ENCODE results near the gene KAT7. TPM values are rescaled to one million over a fixed set of nuclear protein-coding genes. Genes with fewer than 3 reads are reported as not detected.

KAT7 gene
- total RNA-seq, 1 experiment from 2014 or later: 38.1 TPM

DNA sequence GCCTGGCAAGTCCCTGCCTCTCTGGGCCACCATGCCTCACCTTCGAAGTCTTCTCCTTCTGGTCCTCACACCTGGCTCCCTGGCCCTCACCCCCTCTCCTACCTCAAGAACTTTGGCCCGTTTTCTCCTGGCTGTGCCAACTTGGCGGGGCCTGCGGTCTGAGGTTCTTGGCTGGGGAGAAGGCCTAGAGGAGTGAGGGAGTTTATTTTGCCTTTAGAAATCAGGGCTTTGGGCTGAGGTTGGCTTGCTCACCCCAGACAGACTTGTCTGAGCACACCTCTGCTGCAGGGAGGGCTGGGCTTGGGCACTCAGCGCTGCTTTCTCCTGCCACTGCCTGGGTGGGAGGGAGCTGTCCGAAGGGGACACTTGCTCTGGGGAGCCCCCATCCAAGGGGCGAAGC, 82.7 kb downstream of the KAT7 start:
- DNase-seq (ENCODE audit: low read depth): no peak

DNA sequence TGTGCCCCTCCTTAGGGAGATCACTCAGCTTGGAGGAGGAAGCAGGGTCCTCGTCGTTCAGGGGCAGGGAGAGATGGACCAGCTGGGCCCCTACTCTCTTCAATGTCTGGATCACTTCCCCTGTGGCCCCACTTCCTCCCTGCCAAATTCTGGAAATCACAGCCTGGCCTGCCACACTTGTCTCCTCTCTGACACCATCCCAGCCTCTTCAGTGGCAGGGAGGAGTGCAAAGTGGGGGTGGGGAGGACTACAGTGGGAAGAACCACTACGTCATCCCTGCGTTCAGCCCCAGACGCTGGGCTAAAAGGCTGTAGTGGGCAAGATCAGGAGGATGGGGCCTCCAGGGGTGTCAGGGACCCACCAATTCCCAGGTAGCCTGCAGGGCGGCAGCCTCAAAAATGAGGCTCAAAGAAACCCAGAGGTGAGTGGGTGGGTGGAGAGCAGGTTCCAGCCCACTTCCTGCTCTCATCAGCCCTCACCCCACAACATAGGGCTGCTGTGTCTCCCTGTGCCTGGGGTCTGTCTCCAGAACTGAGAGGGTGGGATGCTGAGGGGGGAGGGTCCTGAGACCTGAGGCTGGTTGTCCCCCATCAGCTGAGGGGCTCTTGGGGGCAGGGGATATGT, 84.4 kb downstream of the KAT7 start:
- no peak for DNase-seq (ENCODE audit: low read depth)

DNA sequence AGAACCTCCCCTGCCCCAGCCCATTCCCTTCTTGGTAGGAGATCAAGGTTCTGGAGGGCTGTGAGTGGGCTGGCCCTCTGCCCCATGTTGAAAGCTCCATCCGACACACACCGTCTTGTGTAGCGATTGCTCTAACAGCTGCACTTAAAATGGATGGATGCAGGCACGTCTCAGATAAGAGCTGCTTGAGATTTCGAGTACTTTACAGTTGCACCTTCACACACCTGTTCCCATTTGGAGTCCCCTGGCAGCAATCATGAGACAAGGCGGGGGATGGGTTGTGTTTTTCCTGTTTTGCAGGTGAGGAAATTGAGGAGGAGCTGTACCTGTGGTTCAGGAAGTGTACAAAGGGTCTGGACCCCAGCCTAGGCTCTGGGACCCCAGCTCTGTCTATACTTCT, 85.0 kb downstream of the KAT7 start:
- DNase-seq (ENCODE audit: low read depth): no peak

DNA sequence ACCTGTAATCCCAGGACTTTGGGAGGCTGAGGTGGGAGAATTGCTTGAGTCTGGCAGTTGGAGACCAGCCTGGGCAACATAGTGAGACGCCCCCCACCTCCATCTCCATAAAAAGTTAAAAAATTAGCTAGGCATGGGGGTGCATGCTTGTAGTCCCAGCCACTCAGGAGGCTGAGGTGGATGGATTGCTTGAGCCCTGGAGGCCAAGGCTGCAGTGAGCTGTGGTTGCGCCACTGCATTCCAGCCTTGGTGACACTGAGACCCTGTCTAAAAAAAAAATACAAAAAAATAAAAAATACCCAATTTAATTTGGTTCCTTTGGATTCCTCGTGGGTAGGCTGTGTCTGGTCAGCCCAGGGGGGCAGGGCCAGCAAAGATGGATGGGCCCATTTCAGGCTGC, 85.4 kb downstream of the KAT7 start:
- DNase-seq (ENCODE audit: low read depth): no peak

DNA sequence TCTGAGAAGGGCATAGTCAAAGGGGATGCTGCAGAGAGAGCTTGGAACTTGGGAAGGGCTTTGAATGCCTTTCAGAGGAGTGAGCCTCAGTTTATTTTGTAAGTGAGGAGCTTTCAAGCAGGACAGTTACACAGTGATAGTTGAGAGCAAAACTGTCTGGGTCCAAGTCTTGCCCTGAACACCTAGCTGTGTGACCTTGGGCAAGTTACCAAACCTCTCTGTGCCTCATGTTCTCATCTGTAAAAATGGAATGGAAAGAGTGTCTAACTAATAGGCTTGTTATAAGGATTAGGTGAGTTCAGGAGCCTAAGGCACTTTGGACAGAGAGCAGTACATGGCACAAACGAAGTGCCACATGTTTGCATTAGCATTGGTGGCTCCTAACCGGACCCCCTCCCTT, 86.4 kb downstream of the KAT7 start:
- no peak for DNase-seq (ENCODE audit: low read depth)

DNA sequence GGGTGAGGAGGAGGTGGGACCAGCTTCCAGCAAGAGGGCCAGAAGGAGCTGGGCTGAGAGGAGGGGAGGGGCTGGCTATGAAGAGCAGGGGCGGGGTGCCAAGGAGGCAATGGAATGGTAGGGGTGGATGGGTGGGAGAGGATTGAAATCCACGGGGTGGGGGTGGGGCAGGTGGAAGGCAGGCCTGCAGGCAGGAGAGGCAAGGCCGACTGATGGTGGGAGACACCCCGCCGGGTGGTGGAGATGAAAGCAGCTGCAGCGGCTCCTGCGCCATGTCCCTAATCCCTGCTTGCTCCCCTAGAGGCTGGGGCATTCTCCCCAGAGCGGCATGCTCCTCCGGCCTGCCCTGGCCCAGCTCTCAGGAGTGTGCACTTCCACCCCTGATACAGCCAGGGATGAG, 87.2 kb downstream of the KAT7 start:
- no peak for DNase-seq (ENCODE audit: low read depth)

DNA sequence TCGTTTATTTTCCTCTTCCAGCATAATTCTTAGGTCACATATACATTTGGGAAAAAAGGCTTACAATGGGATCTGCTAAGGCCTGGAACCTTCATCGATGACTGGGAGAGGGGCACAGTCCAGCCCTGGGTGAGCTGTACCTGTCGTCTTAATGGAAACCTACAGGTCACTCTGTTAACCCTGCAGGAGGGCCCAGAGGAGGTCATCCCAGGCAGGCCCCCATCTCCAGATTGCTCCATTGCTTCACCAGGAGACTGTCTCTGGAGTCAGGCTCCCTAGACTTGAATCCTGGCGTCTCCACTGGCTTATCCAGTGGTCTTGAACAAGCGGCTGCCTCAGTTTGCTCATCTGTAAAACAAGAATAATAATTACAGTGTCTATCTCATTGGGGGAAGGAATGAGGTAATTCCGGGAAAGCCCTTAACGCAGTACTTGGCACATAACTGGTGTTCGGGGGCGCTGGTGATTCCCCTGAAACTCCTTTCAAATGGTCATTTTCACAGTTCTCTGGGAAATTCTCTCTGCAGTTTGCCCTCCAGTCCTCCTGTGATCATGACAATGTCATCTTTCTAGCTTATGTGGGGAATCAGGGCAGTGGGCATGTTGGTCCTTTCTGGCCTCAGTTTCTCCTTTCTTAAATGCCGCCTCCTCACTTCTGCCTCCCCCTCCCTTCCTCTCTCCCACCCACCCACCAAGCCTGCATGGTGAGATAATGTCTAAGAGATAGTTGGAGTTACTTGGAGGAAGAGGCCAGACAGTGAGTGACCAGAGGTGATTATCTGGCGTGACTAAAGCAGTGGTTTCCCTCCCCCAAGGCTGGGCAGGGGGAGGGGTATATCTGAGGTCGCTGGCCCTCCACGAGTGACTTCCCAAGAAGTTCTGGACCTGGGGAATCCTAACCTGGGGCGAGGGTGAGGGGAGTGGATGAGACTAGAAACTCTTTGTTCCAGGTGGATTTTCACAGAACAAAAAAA, 90.7 kb downstream of the KAT7 start:
- DNase-seq (ENCODE audit: low read depth): no peak

DNA sequence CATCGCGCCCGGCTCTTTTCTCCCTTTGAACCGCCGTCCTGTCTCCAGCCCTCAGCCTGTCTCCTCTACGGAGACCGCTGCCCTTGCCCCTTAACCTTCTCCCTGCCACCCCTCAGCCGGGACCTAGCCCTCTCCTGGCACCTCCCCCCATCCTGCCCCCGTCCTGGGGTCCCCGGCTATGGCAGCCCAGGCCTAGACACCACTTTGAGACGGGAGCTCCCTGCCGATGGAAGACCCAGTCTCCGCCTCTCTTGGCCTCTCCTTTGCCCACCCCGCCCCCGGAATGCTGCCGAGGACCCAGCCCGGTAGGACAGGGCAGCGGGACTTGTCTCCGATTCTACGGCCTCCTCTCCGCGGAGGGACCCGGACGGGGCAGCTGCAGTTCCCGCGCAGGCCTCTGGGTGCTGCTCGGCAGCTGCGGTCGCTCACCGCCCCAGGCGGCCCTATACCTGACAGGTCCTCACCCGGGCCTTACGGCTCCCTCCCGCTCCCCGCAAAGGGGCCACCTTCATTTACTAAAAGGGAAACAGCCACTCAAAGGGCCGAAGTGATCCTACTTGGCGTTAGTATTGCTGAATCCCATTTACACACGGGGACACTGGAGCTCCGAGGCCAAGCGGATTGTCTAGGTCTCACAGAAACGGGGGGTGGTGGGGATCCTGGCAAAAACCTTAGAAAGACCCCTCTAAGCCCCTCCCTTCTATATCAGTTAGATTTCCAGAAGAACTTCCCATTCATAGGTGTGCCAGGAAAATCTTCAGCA, 92.0 kb downstream of the KAT7 start:
- peak; percentile 53 for DNase-seq (ENCODE audit: low read depth)

DNA sequence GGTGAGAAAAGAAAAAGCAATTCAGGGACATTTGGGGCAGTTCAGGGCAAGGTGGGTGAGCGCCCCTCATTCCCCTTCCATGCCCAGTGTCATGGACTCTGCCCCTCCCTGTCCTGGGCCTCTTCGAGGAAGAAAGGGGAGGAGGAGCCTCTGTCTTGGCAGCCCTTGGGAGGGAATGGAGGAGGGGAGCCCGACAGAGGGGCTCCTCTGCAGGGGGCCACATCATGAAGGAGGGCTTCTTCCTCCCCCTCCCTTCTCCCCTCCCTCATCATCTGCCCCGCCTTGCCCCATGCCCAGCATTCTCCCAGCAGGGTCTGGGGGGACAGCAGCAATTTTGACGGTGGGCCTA, 92.5 kb downstream of the KAT7 start:
- DNase-seq (ENCODE audit: low read depth): no peak

DNA sequence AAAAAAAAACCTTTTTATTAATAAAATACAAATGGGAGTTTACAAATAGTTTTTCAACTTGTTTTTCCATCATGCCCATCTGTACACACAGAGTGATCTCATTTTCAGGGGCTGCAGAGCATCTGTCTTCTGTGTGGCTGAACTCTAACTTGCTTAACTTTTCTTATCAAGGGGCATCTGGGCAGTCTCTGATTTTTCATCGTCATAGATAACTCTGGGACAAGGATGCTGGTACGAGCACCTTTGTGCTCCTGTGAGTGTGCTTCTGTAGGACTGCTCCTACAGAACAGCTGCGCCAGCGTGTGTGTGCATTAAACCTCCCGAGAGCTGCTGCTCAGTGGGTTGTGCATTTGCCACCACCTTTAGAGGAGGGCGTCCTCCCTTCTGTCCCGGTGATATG, 94.0 kb downstream of the KAT7 start:
- DNase-seq (ENCODE audit: low read depth): no peak

Other genes with a start within 250 kb of the KAT7 start
- gene NXPH3, start 212.8 kb upstream of the KAT7 start, total RNA-seq (2014; rRNA removed; shearing (Covaris generic)): not detected in 2 replicates
- 32.1 and 34.1 TPM in 2 replicates for gene SPOP, start 110.6 kb upstream of the KAT7 start, total RNA-seq (2014; rRNA removed; shearing (Covaris generic))
- 52.0 and 63.8 TPM in 2 replicates for gene SLC35B1, start 80.7 kb upstream of the KAT7 start, total RNA-seq (2014; rRNA removed; shearing (Covaris generic))
- 3.5 and 5.3 TPM in 2 replicates for gene FAM117A, start 24.6 kb upstream of the KAT7 start, total RNA-seq (2014; rRNA removed; shearing (Covaris generic))
- gene TAC4, start 59.4 kb downstream of the KAT7 start, total RNA-seq (2014; rRNA removed; shearing (Covaris generic)): not detected in 2 replicates
- not detected in 2 replicates for gene DLX4, start 180.5 kb downstream of the KAT7 start, total RNA-seq (2014; rRNA removed; shearing (Covaris generic))
- not detected in 2 replicates for gene DLX3, start 206.5 kb downstream of the KAT7 start, total RNA-seq (2014; rRNA removed; shearing (Covaris generic))

Measured in RPMI7951 (cell line).